ENCODE data around the gene GYS2.

GRCh38 chr12:21649034-21649433, 44.4 kb upstream of the GYS2 start:
- TF ChIP-seq POLR2A (IDR thresholded peaks at IDR 0.05; ENCODE audit: low read depth, low read length) (no peak), MAZ (IDR thresholded peaks at IDR 0.05; ENCODE audit: borderline replicate concordance, low read depth, low read length) (no peak), RFX5 (IDR thresholded peaks at IDR 0.05; ENCODE audit: low read depth, low read length) (no peak), FOS (IDR thresholded peaks at IDR 0.05; ENCODE audit: low read depth, low read length) (no peak), MXI1 (IDR thresholded peaks at IDR 0.05; ENCODE audit: borderline replicate concordance, low read depth, low read length) (no peak), USF2 (IDR thresholded peaks at IDR 0.05; ENCODE audit: low read depth, low read length) (no peak), RCOR1 (IDR thresholded peaks at IDR 0.05; ENCODE audit: insufficient replicate concordance, low read length) (no peak), MAFK (IDR thresholded peaks at IDR 0.05; ENCODE audit: low read depth, low read length) (no peak)
- TF ChIP-seq, protein P1, sequence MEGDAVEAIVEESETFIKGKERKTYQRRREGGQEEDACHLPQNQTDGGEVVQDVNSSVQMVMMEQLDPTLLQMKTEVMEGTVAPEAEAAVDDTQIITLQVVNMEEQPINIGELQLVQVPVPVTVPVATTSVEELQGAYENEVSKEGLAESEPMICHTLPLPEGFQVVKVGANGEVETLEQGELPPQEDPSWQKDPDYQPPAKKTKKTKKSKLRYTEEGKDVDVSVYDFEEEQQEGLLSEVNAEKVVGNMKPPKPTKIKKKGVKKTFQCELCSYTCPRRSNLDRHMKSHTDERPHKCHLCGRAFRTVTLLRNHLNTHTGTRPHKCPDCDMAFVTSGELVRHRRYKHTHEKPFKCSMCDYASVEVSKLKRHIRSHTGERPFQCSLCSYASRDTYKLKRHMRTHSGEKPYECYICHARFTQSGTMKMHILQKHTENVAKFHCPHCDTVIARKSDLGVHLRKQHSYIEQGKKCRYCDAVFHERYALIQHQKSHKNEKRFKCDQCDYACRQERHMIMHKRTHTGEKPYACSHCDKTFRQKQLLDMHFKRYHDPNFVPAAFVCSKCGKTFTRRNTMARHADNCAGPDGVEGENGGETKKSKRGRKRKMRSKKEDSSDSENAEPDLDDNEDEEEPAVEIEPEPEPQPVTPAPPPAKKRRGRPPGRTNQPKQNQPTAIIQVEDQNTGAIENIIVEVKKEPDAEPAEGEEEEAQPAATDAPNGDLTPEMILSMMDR (conservative IDR thresholded peaks at IDR 0.05; ENCODE audit: low read depth, low read length), result no peak

Measured in IMR-90 (cell line).